Fibroblast of pulmonary artery (primary cell): ENCODE data around the gene PLEKHH1.

Source experiments
- DNase-seq: peaks from one replicate; pipeline ENCODE4 v3.0.0-alpha.2; 2010; ENCODE audit warnings: low read depth
- H3K4me3 ChIP-seq: replicated peaks from 2 replicates; pipeline ENCODE4 v1.5.1; 2011; ENCODE audit warnings: low read depth, mild to moderate bottlenecking, control low read depth, low read length, moderate library complexity
- CTCF ChIP-seq: IDR thresholded peaks from 2 replicates; pipeline ENCODE4 v1.5.1; 2011; ENCODE audit warnings: mild to moderate bottlenecking, control low read depth, low read length, inconsistent platforms; ENCODE audit errors: missing control alignments

PLEKHH1 gene

GRCh38 chr14:67574156-67574555 is 41.1 kb downstream of the PLEKHH1 start:
- DNase-seq, result no peak
- no peak for TF ChIP-seq CTCF
- no peak overlapping the region for H3K4me3 ChIP-seq

GRCh38 chr14:67574806-67575205 is 41.7 kb downstream of the PLEKHH1 start:
- no peak for TF ChIP-seq CTCF
- no peak overlapping the region for H3K4me3 ChIP-seq
- DNase-seq, result no peak

GRCh38 chr14:67575684-67576083 is 42.6 kb downstream of the PLEKHH1 start:
- no peak for TF ChIP-seq CTCF
- DNase-seq, result peak; percentile 5
- no peak overlapping the region for H3K4me3 ChIP-seq

- no peak for TF ChIP-seq CTCF
- no peak overlapping the region for H3K4me3 ChIP-seq
Observed at GRCh38 chr14:67576216-67576955, 43.3 kb downstream of the PLEKHH1 start.

GRCh38 chr14:67577181-67577808 is 44.2 kb downstream of the PLEKHH1 start:
- peak; percentile 6 for DNase-seq
- no peak overlapping the region for H3K4me3 ChIP-seq
- TF ChIP-seq CTCF, result no peak

More at GRCh38 chr14:67576216-67576955, 43.3 kb downstream of the PLEKHH1 start:
- DNase-seq, result no peak

GRCh38 chr14:67577909-67578749 is 45.0 kb downstream of the PLEKHH1 start:
- no peak for TF ChIP-seq CTCF
- DNase-seq, result no peak
- no peak overlapping the region for H3K4me3 ChIP-seq
